Activated naive CD8-positive, alpha-beta T cell treated with anti-CD3 and anti-CD28 coated beads for 36 hours (primary cell): Measurements from ENCODE around the gene FAM9A. TPM values are rescaled to one million over a fixed set of nuclear protein-coding genes. Genes with fewer than 3 reads are reported as not detected.

Source experiments
- DNase-seq: peaks from one replicate; pipeline ENCODE4 v3.0.0; 2021
- H3K27ac Mint-ChIP-seq: one replicate; pipeline ENCODE4 v1.8.0; 2022; ENCODE audit warnings: mild to moderate bottlenecking, moderate library complexity, mixed read lengths
- H3K27me3 Mint-ChIP-seq: one replicate; pipeline ENCODE4 v1.8.0; 2022; ENCODE audit warnings: mild to moderate bottlenecking, mixed read lengths
- H3K36me3 Mint-ChIP-seq: one replicate; pipeline ENCODE4 v1.8.0; 2021; ENCODE audit warnings: mild to moderate bottlenecking, mixed read lengths
- H3K4me1 Mint-ChIP-seq: one replicate; pipeline ENCODE4 v1.8.0; 2021; ENCODE audit warnings: mixed read lengths
- H3K4me3 Mint-ChIP-seq: one replicate; pipeline ENCODE4 v1.8.0; 2022; ENCODE audit warnings: mild to moderate bottlenecking, moderate library complexity, mixed read lengths
- H3K9me3 Mint-ChIP-seq: one replicate; pipeline ENCODE4 v1.8.0; 2022; ENCODE audit warnings: mixed read lengths
- total RNA-seq, 2 experiments: library from RNA; stranded (reverse); gene quantifications; one replicate each; pipeline ENCODE4 v1.2.3, GENCODE V29; 2021

The FAM9A gene
- total RNA-seq = not detected

DNA sequence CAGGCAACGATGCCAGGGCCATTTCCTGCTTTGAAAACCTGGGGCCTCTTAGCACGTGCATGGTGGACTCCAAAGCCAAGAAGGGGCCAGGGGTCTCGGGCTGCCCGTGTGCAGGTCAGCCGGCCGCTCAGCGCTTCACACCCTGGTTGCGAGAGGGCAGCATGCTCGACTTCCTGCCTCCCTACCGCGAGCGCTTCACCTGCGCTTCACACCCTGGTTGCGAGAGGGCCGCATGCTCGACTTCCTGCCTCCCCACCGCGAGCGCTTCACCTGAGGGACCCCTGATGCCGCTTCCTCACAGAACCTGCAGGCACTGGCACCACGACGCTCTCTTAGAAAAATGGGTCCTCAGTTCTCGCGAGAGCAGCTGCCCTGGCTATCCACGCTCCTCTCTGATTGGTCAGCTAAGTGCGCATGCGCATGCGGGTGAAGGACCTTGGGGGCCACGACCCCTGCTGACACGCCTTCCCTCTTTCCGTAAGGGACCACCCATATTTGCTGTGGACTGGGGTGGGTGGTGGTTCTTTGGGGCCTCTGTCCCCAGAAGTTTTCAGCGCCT is at the start of gene FAM9A:
Gene FAM9A, minus strand, starts transcription at position 343 of the 559 bp plus-strand sequence. CDS start 1,212 bp downstream, outside the sequence.
- Mint-ChIP-seq H3K4me1 (no peaks in the 10 kb centered on the region), H3K27ac (no peak within 1 kb of the TSS), H3K4me3 (no peak within 1 kb of the TSS), H3K36me3 (no peaks in the 10 kb centered on the region), H3K27me3 (peaks cover 4% of the 10 kb centered on the region), H3K9me3 (no peaks in the 10 kb centered on the region)
- no peak for DNase-seq

DNA sequence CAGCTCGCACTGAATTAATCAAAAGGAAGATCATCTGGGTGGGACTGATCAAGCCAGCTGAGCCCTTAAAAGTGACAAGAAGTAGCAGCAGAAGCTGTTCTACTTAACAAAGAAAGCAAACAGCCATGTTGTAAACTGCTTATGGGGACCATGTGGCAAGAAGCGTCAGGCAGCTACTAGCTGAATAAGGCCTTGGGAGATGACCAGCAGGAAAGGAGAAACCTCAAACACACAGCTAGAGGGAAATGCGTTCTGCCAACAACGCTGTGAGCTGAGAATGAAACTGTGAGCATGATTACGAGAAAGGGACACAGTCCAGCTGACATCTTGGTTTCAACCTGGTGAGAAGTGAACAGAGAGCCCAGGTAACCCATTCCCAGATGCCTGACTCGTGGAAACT is 49.3 kb upstream of the FAM9A start:
- Mint-ChIP-seq H3K9me3 (no peaks in the 10 kb centered on the region), H3K4me3 (no peak overlapping the region), H3K4me1 (peaks cover 2% of the 10 kb centered on the region), H3K27ac (no peak overlapping the region), H3K36me3 (no peaks in the 10 kb centered on the region), H3K27me3 (peaks cover 16% of the 10 kb centered on the region)
- no peak for DNase-seq

DNA sequence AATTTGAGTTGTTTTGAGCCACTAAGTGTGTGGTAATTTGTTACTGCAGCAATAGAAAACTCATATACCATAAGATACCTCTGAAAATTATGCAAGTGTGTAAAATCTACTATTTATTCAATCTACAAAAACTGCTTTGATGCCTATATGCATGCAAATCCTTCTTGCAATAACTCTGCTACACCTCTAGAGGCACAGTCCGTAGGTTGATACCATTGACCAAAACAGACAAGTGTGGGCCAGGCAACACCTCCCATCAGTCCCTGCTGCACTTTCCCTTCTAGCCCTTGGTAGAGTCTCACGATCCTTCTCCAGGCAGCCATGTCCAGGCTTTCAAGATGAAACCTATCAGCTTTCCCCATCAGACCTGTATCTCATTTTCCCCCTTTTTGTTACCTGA is 48.8 kb upstream of the FAM9A start:
- Mint-ChIP-seq H3K27me3 (peaks cover 16% of the 10 kb centered on the region), H3K9me3 (no peaks in the 10 kb centered on the region), H3K36me3 (no peaks in the 10 kb centered on the region), H3K27ac (no peak overlapping the region), H3K4me1 (peaks cover 2% of the 10 kb centered on the region), H3K4me3 (no peak overlapping the region)
- no peak for DNase-seq

DNA sequence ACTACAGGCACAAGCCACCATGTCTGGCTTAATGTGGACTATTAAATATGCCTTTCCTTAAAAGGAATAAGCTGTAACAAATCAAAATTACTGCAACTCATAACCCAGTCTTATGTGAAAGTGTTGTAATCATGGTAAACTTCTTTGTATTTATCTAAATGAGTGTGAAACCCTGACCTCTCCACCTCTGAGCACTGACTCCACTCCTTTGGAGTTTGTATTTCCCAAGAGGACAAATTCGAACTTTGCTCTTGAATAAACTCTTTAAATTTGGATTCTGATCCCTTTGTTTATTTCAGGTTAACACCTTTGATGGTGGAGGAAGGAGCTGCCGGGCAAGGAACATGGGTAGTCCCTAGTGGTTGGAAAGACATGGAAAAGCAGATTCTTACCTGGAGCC is 48.3 kb upstream of the FAM9A start:
- H3K36me3 Mint-ChIP-seq = no peaks in the 10 kb centered on the region
- no peak overlapping the region for H3K4me3 Mint-ChIP-seq

DNA sequence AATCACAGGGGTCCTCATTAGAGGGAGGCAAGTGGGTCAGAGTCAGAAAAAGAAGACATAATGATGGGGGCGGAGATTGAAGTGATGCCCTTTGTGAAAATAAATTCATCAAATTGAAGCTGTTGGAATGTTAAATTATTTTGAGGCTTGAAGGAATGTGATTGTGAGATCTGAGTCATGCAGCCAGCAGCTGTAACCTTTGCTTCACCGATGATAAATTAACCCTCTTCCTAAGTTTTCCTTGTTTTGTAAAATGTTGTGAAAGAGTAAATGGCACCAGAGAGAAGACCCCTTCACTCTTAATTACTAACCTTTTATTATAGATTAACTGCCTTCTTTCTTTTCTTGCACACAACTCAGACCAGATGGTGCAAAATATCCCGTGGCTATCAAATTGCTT is 47.7 kb upstream of the FAM9A start:
- Mint-ChIP-seq H3K4me3 (no peak overlapping the region), H3K27me3 (peaks cover 16% of the 10 kb centered on the region), H3K4me1 (peaks cover 2% of the 10 kb centered on the region), H3K27ac (no peak overlapping the region), H3K9me3 (no peaks in the 10 kb centered on the region), H3K36me3 (no peaks in the 10 kb centered on the region)
- DNase-seq = no peak

More for the DNA sequence above, 48.3 kb upstream of the FAM9A start:
- peaks cover 2% of the 10 kb centered on the region for H3K4me1 Mint-ChIP-seq
- no peak for DNase-seq
- H3K27me3 Mint-ChIP-seq = peaks cover 16% of the 10 kb centered on the region
- no peaks in the 10 kb centered on the region for H3K9me3 Mint-ChIP-seq
- no peak overlapping the region for H3K27ac Mint-ChIP-seq

DNA sequence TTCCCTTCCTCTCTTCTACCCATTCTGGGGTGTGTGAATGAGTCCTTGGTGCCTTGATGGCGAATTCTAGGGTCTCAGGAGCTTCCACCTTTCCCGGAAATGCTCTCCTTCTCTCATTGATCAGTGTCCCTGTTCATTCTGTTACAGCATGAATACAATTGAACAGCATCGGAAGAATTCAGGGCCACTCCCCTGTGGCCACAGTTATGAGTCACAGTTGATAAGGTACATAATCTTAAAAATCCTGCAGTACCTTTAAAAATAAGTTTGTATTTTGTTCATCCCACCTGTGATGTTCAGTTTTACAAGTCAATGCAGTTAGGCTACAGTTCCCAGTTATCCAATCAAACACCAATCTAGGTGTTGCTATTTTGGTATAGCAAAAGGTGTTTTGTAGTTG is 47.3 kb upstream of the FAM9A start:
- Mint-ChIP-seq H3K36me3 (no peaks in the 10 kb centered on the region), H3K9me3 (no peaks in the 10 kb centered on the region), H3K4me3 (no peak overlapping the region), H3K27me3 (peaks cover 16% of the 10 kb centered on the region), H3K4me1 (peaks cover 2% of the 10 kb centered on the region), H3K27ac (no peak overlapping the region)
- no peak for DNase-seq

DNA sequence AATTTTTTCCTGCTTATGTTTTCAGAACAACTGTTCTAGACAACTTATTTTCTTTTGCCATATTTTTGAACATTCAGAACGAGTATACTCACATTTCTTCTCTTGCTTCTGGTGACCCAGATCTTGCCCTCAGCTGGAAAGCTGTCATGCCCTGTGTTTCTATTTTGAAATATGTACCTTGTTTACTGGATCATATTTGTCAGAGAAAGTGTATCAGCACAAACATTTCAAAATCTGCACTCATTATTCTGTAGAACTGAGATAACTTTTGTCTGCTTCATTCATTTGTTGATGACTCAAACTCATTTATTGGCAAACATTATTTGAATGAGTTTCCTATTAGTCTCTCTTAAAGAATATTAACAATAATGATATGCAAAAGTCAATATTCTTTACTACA is 46.2 kb upstream of the FAM9A start:
- Mint-ChIP-seq H3K9me3 (no peaks in the 10 kb centered on the region), H3K36me3 (no peaks in the 10 kb centered on the region)

DNA sequence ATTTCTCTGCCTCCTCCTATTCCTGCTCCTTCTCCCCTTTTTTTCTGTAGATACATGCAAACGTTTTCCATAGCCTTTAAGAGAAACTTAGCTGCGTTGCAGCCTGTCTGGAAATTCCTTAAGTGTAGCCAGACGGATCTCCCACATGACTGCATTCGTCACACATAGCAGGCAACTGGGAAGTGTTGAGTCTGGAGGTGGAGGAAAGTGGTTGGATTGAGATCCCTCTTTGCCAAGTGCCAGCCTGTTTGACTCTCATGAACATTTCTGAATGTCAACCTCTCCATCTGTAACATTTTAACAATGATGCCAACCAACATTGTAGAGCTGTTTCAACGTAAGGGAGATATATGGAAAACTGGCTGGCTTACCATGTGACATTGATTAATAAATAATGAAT is 45.1 kb upstream of the FAM9A start:
- no peaks in the 10 kb centered on the region for H3K9me3 Mint-ChIP-seq
- no peaks in the 10 kb centered on the region for H3K36me3 Mint-ChIP-seq
- DNase-seq = no peak

More for the DNA sequence above, 46.2 kb upstream of the FAM9A start:
- Mint-ChIP-seq H3K27ac (no peak overlapping the region), H3K27me3 (peaks cover 16% of the 10 kb centered on the region), H3K4me1 (peaks cover 2% of the 10 kb centered on the region), H3K4me3 (no peak overlapping the region)
- no peak for DNase-seq

DNA sequence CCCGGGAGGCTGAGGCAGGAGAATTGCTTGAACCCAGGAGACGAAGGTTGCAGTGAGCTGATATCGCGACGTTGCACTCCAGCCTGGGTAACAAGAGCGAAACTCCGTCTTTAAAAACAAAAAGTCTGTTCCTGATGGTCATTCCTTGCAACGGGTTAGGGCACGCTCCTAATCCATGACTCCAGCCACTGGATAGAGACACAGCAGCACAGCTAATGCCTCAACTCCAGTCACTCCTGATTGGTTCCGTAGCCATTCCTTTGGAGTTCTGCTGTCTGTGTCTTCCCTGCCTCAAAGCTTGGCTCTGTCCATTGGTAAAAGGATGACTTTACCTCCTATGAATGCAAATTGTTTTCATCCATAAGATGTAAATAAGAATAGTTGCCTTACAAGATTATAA is 44.3 kb upstream of the FAM9A start:
- H3K27me3 Mint-ChIP-seq = peaks cover 16% of the 10 kb centered on the region
- no peak for DNase-seq
- H3K9me3 Mint-ChIP-seq = no peaks in the 10 kb centered on the region
- H3K27ac Mint-ChIP-seq = no peak overlapping the region
- no peak overlapping the region for H3K4me3 Mint-ChIP-seq
- H3K36me3 Mint-ChIP-seq = no peaks in the 10 kb centered on the region
- H3K4me1 Mint-ChIP-seq = peaks cover 2% of the 10 kb centered on the region

More for the DNA sequence above, 45.1 kb upstream of the FAM9A start:
- H3K27me3 Mint-ChIP-seq = peaks cover 16% of the 10 kb centered on the region
- peaks cover 2% of the 10 kb centered on the region for H3K4me1 Mint-ChIP-seq
- no peak overlapping the region for H3K4me3 Mint-ChIP-seq
- no peak overlapping the region for H3K27ac Mint-ChIP-seq

DNA sequence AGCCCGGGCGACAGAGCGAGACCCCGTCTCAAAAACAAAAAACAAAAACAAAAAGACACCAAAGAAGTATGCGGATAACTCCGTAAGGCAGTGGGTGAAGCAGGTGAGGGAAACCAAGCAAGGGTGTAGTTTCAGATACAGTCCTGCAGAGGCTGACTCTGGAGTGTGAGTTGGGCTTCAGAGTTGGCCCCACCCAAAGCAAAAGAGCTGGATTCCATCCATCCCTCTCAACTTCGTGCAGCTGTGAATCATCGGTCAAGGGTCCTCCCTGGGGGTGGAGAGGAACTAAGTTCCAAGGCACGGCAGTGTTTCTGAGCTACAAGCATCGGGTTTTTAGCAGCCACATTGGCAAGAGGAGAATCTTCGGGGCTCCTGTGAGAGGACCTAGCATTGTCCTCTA is 43.9 kb upstream of the FAM9A start:
- peaks cover under 1% of the 10 kb centered on the region for H3K4me1 Mint-ChIP-seq

DNA sequence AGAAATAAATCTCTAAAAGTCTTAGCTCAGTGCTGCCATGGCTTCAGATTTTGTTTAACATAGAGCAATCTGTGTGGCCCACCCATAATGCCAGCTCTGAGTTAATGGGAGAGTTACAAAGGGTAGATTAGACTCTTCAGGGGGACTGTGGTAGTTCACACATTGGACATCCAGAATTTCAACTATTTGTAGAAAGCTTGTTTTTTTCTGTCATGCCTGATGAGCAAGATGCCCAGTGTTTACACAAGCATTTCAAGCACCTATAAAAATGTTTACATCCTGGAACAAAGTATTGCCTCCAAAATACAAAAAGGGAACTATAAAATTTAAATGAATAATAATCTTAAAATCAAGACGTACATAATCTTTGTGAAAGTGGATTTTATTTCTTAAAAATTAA is 43.0 kb upstream of the FAM9A start:
- H3K4me3 Mint-ChIP-seq = no peak overlapping the region
- H3K4me1 Mint-ChIP-seq = no peaks in the 10 kb centered on the region
- H3K27ac Mint-ChIP-seq = no peak overlapping the region
- H3K27me3 Mint-ChIP-seq = peaks cover 12% of the 10 kb centered on the region
- no peaks in the 10 kb centered on the region for H3K36me3 Mint-ChIP-seq
- no peak for DNase-seq
- H3K9me3 Mint-ChIP-seq = no peaks in the 10 kb centered on the region

More for the DNA sequence above, 43.9 kb upstream of the FAM9A start:
- DNase-seq = no peak
- Mint-ChIP-seq H3K36me3 (no peaks in the 10 kb centered on the region), H3K9me3 (no peaks in the 10 kb centered on the region), H3K27me3 (peaks cover 13% of the 10 kb centered on the region), H3K4me3 (no peak overlapping the region), H3K27ac (no peak overlapping the region)

DNA sequence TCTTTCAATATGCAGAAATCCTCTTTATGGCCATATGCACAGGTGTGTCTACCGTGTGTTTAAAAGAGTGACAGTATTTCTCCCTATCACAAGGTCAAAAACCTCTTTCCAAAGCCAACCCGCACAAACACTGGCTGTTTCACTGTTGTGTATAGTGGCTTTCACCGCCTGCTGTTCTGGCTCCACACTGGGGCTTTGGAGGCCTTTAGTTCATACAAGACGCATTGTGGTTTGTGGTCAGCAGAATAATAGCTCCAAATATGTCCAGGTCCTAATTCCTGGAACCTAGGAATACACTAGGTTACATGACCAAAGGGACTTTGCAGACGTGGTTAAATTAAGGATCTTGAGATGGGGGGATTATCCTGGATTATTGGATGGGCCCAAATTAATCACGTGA is 40.7 kb upstream of the FAM9A start:
- no peaks in the 10 kb centered on the region for H3K36me3 Mint-ChIP-seq
- no peak for DNase-seq
- no peaks in the 10 kb centered on the region for H3K4me1 Mint-ChIP-seq
- H3K9me3 Mint-ChIP-seq = no peaks in the 10 kb centered on the region
- H3K27ac Mint-ChIP-seq = no peak overlapping the region
- H3K4me3 Mint-ChIP-seq = no peak overlapping the region
- H3K27me3 Mint-ChIP-seq = peaks cover 11% of the 10 kb centered on the region

DNA sequence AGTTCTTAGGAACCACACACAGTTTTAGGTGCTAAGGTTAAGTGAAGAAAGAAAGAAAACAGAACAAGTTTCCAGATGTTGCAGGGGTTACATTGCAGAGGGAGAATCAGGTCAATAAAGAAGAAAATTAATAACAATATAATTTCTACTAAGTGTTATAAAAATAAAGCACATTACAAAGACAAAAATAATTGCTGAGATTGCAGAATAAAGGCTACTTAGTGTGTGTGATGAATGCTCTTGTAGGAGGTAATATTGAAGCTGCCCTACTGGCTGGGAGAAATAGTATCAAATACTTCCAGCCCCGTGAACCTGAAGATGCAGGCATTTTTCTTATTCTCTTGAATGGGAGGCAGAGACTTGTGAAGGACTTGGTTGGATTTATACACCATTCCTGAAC is 33.2 kb upstream of the FAM9A start:
- Mint-ChIP-seq H3K36me3 (no peaks in the 10 kb centered on the region), H3K4me3 (no peak overlapping the region), H3K9me3 (no peaks in the 10 kb centered on the region), H3K4me1 (no peaks in the 10 kb centered on the region), H3K27ac (no peak overlapping the region), H3K27me3 (peaks cover 13% of the 10 kb centered on the region)
- no peak for DNase-seq

DNA sequence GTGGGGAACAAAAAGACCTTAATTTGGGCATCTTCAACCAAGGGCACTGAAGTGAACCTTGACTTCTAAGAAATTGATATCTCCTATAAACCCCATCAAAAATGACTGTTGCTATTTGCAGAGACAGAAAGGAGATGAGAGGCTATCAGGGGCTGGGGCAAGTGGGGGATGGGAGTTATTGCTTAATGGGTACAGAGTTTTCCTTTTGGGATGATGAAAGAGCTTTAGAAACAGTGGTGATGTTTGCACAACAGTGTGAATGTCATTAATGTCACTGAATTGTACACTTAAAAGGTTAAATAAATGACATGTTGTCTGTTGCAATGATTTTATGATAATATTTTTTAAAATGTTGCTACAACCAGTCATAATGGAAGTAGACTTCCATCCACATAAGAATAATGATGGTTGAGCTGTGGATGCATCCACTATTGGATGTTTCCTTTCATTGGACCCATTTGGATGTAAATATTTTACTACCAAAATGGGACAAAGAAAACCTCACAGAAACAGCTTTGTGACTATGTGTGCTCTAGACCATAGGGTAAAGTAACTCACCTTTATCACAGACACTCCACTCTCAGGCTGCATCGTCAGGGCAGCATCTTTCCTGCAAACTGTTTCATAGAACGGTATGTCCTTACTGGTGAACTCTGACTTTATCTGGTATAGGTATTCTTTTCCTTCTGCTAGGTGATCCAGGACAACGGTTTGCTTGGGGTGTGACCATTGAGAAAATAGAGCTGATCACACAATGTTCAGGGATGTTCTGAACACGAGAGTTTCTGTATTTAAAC is 31.6 kb upstream of the FAM9A start:
- Mint-ChIP-seq H3K27me3 (peaks cover 9% of the 10 kb centered on the region), H3K36me3 (no peaks in the 10 kb centered on the region), H3K4me1 (no peaks in the 10 kb centered on the region), H3K4me3 (no peak overlapping the region), H3K27ac (no peak overlapping the region), H3K9me3 (no peaks in the 10 kb centered on the region)
- DNase-seq = no peak

DNA sequence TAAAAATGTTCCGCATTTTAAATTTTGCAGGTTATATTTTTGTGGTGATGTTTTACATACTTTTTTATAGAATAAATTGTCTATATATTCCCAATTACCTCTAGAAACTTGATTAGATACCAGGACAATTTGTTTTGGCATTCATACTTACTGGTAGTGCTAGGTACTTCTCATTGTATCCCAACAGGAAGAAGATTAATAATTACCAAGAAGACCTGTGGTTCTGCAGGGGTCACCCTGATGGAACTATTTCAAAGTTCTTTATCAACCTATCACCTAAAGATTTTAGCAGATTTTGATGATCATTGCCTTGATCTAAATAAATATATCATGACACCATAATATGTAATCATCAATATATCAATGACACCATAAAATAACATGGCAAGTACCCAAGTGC is 22.5 kb upstream of the FAM9A start:
- Mint-ChIP-seq H3K36me3 (no peaks in the 10 kb centered on the region), H3K9me3 (no peaks in the 10 kb centered on the region), H3K4me3 (no peak overlapping the region), H3K4me1 (no peaks in the 10 kb centered on the region), H3K27me3 (peaks cover 6% of the 10 kb centered on the region), H3K27ac (no peak overlapping the region)
- DNase-seq = no peak

DNA sequence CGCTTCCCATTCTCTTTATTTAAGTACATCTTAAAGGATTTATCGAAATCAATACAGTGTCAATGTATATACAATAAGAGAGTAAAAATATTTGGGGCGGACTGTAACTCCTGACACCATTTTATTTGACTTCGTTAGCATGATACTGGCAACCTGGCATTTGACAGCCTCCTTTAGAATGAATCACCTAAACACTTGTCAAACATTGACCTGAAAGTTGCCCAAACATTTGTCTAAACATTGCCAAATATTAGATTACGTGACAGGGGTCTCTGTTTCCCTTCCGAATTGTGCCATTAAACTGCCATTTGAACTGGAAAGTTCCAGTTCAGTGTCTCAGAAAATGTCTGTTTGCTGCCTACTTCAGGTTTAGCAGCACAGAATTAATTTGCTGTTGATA is 20.8 kb upstream of the FAM9A start:
- no peaks in the 10 kb centered on the region for H3K9me3 Mint-ChIP-seq
- no peaks in the 10 kb centered on the region for H3K4me1 Mint-ChIP-seq
- no peak for DNase-seq
- H3K27ac Mint-ChIP-seq = no peak overlapping the region
- H3K27me3 Mint-ChIP-seq = peaks cover 6% of the 10 kb centered on the region
- H3K36me3 Mint-ChIP-seq = no peaks in the 10 kb centered on the region
- no peak overlapping the region for H3K4me3 Mint-ChIP-seq
